Neural cell (in vitro differentiated cells): ENCODE data around the gene RALGDS.

ENCODE experiments used
- CTCF ChIP-seq: fragments of 450-650 bp; IDR thresholded peaks from 2 replicates; pipeline ENCODE4 v1.5.1; 2014; ENCODE audit warnings: antibody characterized with exemption, mild to moderate bottlenecking, moderate library complexity; ENCODE audit not compliant: poor library complexity, severe bottlenecking
- EP300 ChIP-seq: fragments of 450-650 bp; conservative IDR thresholded peaks from 2 replicates; pipeline ENCODE4 v1.6.1; 2014; ENCODE audit warnings: antibody characterized with exemption, mild to moderate bottlenecking, moderate library complexity; ENCODE audit not compliant: poor library complexity, severe bottlenecking
- EZH2 ChIP-seq: fragments of 200-600, 300-800 bp; shearing (Covaris generic), sonication (generic); IDR thresholded peaks from 2 replicates; pipeline ENCODE4 v1.6.1; 2014; ENCODE audit warnings: antibody characterized with exemption, low read length, borderline replicate concordance, mild to moderate bottlenecking; ENCODE audit not compliant: insufficient read depth, poor library complexity, severe bottlenecking
- MXI1 ChIP-seq: fragments of 450-650 bp; conservative IDR thresholded peaks from 2 replicates; pipeline ENCODE4 v1.6.1; 2014; ENCODE audit warnings: antibody characterized with exemption, mild to moderate bottlenecking; ENCODE audit not compliant: poor library complexity, severe bottlenecking
- POLR2AphosphoS5 ChIP-seq: IDR thresholded peaks from 2 replicates; pipeline ENCODE4 v1.6.1; 2012
- RAD21 ChIP-seq: fragments of 450-650 bp; conservative IDR thresholded peaks from 2 replicates; pipeline ENCODE4 v1.6.1; 2014; ENCODE audit warnings: antibody characterized with exemption, mild to moderate bottlenecking, moderate library complexity
- SMC3 ChIP-seq: fragments of 450-650 bp; conservative IDR thresholded peaks from 2 replicates; pipeline ENCODE4 v1.6.1; 2014; ENCODE audit warnings: antibody characterized with exemption, mild to moderate bottlenecking, moderate library complexity; ENCODE audit not compliant: poor library complexity
- TAF1 ChIP-seq: IDR thresholded peaks from 2 replicates; pipeline ENCODE4 v1.6.1; 2012; ENCODE audit warnings: low read depth

GRCh38 chr9:133143639-133144141 is 22.6 kb upstream of the RALGDS start:
- TF ChIP-seq SMC3 (no peak), CTCF (no peak), POLR2AphosphoS5 (no peak), EZH2 (no peak), MXI1 (no peak), RAD21 (no peak), EP300 (no peak), TAF1 (no peak)
